IMR-90 (cell line): Measurements from ENCODE around the gene CYSTM1.

Source experiments
- BHLHE40 ChIP-seq: fragments of 150-350 bp; IDR thresholded peaks from 2 replicates; pipeline ENCODE4 v1.6.1; 2016; ENCODE audit warnings: mild to moderate bottlenecking, low read depth, low read length
- CTCF ChIP-seq: conservative IDR thresholded peaks from 2 replicates; pipeline ENCODE4 v1.5.1; 2012; ENCODE audit warnings: mild to moderate bottlenecking, low read depth, low read length, improper control_type of control experiment
- POLR2A ChIP-seq: IDR thresholded peaks from 2 replicates; pipeline ENCODE4 v1.6.1; 2012; ENCODE audit warnings: mild to moderate bottlenecking, low read depth, low read length
- RAD21 ChIP-seq: IDR thresholded peaks from 2 replicates; pipeline ENCODE4 v1.6.1; 2012; ENCODE audit warnings: low read length, improper control_type of control experiment

DNA sequence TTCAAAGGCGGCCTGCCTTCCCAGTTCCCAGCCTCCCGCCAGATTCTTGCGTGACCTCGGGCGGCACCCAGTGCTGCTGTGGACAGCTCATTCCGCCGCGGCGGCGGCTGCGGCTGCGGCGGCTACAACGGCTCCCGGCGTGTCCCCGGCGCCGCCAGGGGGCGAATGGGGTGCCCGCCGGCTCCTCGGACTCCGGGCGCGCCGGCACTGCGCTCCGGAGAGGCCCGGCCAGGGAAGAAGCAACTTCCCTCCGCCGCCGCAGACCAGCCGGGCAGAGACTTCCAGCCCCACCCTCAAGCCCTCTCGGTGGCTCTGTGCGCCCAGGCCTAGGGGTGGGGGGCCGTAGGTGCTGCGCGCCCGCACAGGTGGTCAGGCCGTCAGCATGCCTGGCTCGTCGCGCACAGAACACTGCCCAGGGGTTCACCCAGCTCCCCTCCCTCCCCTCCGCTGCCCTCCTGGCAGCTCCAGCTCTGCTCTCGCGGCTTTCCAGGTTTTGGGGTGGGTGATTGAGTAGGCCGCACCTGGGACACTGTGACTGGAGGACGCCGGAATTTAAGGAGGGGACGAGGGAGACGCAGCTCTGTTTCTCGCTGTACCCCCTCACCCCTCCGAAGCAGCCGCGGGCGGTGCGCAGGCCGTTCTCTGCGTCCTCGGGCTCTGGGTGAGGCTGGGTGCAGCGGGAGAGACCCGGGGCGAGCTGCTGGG is 29.0 kb upstream of the CYSTM1 start:
- peak; percentile 79 for TF ChIP-seq CTCF
- peak; percentile 54 for TF ChIP-seq RAD21
- TF ChIP-seq BHLHE40: no peak
- TF ChIP-seq POLR2A: no peak
